ENCODE results near the gene ANKRD6.

The ANKRD6 gene

DNA sequence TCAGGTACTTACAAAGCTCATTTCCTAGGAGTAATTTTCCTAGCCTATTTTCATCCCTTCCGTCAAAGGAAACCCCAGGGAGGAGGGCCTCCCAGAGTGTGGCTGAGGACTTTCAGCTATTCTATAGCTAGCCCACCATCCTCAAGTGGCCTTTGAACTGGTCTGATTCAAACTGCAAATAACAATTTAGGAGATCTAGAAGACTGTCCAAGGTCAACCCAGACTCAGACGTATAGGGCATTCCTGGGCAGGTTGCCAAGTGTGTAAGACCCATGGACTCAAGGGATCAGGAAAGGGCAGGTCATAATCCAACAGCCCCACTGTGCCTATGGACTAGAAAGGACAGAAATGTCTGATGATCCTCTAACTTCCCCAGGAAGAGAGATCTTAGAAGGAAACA, 18.7 kb upstream of the ANKRD6 start:
- DNase-seq, result no peak

- DNase-seq, result no peak
Observed at GRCh38 chr6:89415185-89415584, 17.8 kb upstream of the ANKRD6 start.

GRCh38 chr6:89416796-89417195, 16.2 kb upstream of the ANKRD6 start:
- no peak for DNase-seq

DNA sequence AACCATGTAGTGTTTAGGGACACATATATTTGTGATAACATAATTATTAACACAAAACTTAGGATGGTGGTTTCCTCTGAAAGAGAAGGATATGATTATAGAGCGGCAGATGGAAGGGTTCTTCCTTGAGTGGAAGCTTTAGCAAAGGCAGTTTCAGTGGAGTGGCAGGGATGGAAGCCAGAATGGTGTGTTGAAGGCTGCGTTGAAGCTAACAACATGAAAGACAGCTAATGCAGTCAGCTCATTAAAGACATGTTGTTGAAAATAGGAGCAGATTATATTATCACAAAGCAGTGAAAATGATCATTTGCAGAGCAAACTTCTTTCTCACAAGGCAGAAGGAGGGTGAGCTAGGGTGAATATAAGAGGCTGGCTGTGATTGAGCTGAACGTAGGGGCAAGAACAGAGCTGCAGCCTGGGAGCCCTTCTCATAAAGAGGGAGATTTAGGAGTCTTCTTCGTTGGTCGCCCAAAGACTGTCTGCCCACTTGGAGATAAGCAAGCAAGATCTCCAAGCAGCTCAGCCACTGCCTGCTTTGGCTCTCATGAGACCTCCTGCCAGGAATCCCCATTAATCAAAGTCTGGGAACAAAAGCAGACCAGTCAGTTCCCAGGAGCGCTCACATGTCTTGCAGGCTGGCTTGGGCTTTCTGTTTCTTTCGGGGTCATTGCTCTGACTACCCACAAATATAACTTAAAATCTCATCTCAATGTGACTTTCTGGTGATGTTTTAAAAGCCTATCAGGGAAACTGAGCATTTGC, 2.6 kb upstream of the ANKRD6 start:
- no peak for DNase-seq

- no peak for DNase-seq
Observed at GRCh38 chr6:89433252-89434149, 549 bp downstream of the ANKRD6 start.

DNA sequence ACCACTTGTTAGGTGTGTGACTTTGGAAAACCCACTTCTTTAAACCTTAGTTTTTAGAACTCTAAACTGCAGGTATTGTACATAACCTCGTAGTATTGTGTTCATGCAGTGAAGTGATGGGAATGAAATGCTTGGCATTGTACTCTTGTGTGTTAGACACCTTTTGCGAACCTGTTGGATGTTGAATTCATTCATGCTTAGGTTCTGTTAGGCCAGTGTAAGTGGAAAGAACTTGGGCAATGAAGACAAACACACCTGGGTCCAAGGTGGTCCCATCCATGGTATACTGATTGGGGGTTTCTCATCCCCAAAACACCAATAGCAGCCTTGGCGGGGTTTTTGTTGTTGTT, 1.2 kb downstream of the ANKRD6 start:
- no peak for DNase-seq

DNA sequence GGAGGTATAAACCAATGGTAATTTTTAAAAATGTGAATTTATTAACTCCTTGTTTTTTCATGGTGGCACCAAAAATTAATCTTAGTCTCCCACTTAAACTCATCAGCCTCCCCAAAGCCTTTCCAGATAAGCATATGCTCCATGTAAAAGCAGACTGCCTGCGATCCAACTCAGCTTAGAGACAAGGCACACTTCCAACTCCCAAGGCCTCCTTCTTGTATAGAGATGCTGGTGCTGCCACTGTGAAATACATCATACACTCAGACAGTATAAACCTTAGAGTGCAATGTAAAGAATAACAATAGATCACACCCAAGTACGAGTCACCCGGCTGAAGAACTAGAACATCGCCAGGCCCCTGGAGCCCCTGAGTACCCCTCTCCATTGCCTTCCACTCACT, 2.0 kb downstream of the ANKRD6 start:
- DNase-seq, result no peak

DNA sequence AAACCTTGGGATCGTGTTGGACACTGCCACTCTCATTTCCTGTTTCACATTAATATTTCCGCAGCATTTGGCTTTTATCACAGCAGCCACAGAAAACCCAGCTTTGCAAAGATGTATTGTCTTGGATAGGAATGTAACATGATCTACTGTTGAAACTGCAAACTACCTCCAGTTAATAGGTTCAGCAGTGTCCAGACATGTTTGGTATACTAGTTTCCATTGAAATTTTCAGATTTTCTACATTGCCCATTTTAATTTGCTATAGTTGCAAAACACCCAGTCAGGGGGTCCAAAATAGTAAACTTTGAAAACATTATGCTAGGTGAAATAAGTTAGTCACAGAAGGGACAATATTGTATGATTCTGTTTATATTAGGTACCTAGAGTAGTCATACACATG, 3.3 kb downstream of the ANKRD6 start:
- no peak for DNase-seq

DNA sequence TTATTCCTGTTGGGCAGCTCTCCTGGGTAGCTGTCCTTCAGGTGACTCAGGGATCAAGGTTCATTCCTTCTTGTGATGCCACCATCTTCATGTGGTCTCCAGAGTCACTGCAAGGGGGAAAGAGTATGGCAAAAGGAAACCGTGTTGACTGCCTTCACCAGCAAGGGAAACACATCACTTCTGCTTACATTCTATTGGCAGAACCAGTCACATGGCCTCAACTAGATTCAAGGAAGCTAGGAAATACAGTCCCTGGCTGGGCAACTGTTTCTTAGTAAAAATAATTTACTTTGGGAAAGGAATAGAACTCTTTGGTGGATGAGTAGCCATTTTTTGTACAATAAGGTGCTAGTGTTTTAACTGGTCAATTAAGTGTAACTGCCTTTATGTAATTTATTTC, 5.3 kb downstream of the ANKRD6 start:
- no peak for DNase-seq

DNA sequence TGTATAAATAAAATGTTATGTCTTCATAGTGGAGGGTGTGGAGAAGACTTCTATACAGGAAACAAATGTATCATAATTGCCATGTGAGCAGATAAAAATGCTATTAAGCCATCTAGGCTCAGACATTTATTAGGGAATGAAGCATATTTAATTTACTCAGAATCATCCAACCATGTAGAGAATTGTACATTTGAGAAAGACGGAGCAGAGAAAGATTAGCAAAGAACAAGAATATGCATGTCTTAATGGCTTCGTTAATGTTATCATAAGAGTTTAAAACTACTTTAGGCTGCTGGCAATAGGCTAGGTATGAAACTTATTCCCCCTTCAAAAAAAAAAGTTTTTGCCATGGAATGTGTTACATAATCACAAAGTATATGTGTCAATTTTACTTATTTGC, 6.1 kb downstream of the ANKRD6 start:
- DNase-seq, result no peak

- DNase-seq, result no peak
Observed at GRCh38 chr6:89440200-89440599, 7.2 kb downstream of the ANKRD6 start.

DNA sequence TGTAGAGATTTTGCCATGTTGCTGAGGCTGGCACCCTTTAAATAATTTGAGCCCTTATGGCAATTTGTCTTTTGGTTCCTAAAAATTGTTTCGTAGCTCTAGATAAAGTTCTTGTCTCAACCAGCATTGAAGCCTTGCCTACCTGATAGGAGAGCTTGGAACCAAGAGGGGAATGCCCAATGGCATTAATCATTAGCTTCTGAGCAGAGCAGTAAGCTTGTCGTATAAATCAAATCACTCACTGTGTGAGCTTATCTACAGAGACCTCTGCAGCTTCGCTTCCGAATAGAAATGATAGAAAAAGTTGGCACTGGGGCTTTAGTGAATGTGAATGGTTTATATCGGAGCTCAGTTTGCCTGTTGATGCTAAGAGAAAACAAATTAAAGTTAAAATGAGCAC, 10.7 kb downstream of the ANKRD6 start:
- no peak for DNase-seq

GRCh38 chr6:89449193-89449592, 16.2 kb downstream of the ANKRD6 start:
- no peak for DNase-seq

GRCh38 chr6:89452281-89452680, 19.3 kb downstream of the ANKRD6 start:
- DNase-seq, result no peak

DNA sequence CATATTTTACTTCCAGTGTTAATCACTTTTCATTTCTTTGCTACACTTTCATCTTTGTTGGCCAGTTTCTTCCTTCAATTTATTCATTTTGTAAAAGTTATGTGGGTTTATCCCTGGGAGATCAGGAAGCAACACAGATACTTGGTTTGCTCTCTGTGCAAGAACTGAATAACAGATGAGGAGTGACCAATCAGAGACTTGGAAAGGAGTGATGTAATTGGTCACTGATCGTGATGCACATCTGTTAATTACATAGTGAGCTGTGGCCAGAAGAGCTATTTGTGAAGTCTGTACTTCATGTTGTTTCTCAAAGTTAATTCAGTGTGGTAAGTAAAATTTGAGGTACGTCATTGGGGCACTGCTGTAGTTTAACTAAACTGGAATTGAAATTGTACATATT, 21.3 kb downstream of the ANKRD6 start:
- no peak for DNase-seq

DNA sequence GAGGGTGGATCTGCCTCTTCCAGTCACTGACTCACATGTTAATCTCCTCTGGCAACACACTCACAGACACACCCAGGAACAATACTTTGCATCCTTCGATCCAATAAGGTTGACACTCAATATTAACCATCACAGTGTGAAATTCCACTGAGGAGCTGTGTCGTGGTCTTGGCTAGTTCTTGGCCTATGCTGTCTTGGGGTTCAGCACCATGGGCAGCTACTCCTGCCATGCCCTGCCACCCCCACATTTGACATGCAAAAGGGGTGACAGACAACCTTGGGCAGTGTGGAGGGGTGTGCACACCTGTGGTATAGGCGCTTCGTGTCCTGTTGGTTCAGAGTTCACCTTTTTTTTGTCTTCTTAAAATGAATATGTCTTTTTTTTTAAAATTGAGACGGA, 25.8 kb downstream of the ANKRD6 start:
- DNase-seq, result no peak

- DNase-seq, result no peak
Observed at GRCh38 chr6:89459501-89459900, 26.5 kb downstream of the ANKRD6 start.

- no peak for DNase-seq
Observed at GRCh38 chr6:89460713-89461112, 27.8 kb downstream of the ANKRD6 start.

DNA sequence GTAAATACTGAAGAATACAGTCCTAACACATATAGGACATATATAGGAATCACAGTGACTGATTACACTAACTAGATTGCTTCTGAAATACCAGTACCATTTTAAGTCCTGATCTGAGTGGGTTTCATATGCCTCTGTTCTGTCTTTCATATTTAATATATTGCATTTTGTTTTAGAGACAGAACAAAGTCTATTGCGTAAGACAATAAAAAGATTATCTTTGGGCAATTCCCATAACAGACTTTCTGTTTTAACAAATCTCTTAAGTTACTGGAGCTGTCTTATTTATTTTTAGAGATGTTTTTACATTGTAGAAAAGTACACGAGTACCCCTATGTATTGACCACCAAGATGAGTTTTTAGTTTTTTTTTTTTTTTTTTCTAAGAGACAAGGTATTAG, 29.6 kb downstream of the ANKRD6 start:
- no peak for DNase-seq

- DNase-seq, result no peak
Observed at GRCh38 chr6:89464295-89464694, 31.3 kb downstream of the ANKRD6 start.

GRCh38 chr6:89467437-89467836, 34.5 kb downstream of the ANKRD6 start:
- no peak for DNase-seq

- no peak for DNase-seq
Observed at GRCh38 chr6:89468998-89469397, 36.0 kb downstream of the ANKRD6 start.

DNA sequence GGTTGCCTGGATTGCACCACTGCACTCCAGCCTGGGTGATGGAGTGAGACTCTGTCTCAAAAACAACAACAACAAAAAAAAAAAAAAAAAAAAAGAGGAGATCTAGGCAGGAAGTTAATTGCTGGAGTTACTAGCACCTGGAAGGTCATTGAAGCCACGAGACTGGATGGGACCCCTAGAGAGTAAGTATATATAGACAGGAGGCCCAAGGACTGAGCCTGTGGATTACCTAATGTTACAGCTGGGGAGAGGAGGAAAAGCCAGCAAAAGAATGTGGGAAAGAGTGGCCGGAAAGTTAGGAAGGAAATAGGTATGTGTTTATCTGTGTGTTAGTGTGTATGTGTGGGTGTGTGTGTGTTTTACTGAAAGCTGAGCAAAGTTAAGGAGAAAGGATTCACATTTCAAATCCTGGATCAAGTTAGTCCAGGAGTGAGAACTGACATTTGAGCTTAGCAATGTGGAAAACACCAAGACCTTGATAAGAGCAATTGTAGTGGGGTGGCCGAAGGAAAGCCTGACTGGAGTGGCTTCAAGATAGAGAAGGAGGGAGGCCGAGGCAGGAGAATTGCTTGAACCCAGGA, 38.4 kb downstream of the ANKRD6 start:
- DNase-seq, result no peak

GRCh38 chr6:89475101-89475500, 42.1 kb downstream of the ANKRD6 start:
- no peak for DNase-seq
